GM19043 (cell line): ENCODE data around the gene ODF2L.
A peak's percentile ranks its signal among the peaks of the same experiment; 100 is the strongest.

Experiments used
- ATAC-seq: cut with Tn5 transposase; IDR thresholded peaks from one replicate; pipeline ENCODE4 v1.9.1; 2021; ENCODE audit warnings: low read depth; ENCODE audit not compliant: unreplicated experiment

The ODF2L gene

GRCh38 chr1:86395751-86396497, at the start of gene ODF2L:
TSS of gene ODF2L (minus strand) at chr1:86396323. CDS start at chr1:86387027, 9,296 bp downstream.
- peak; percentile 100 for ATAC-seq

- ATAC-seq = no peak
These were observed 49.8 kb upstream of the ODF2L start for GRCh38 chr1:86445919-86446318.

GRCh38 chr1:86441997-86442396, 45.9 kb upstream of the ODF2L start:
- no peak for ATAC-seq

- no peak for ATAC-seq
These were observed 45.5 kb upstream of the ODF2L start for GRCh38 chr1:86441581-86441980.

- ATAC-seq = no peak
These were observed 39.9 kb upstream of the ODF2L start for GRCh38 chr1:86436041-86436440.

GRCh38 chr1:86435327-86435726, 39.2 kb upstream of the ODF2L start:
- ATAC-seq = no peak

GRCh38 chr1:86434059-86434458, 37.9 kb upstream of the ODF2L start:
- ATAC-seq = no peak

GRCh38 chr1:86430376-86430775, 34.3 kb upstream of the ODF2L start:
- ATAC-seq = no peak

GRCh38 chr1:86429835-86430234, 33.7 kb upstream of the ODF2L start:
- no peak for ATAC-seq

- no peak for ATAC-seq
These were observed 33.1 kb upstream of the ODF2L start for GRCh38 chr1:86429122-86429725.

GRCh38 chr1:86423873-86424272, 27.8 kb upstream of the ODF2L start, which contains the start of gene CLCA2:
TSS of gene CLCA2 (plus strand) at chr1:86424171. CDS start at chr1:86424248, 77 bp downstream.
- ATAC-seq = no peak

GRCh38 chr1:86423473-86423872, 27.4 kb upstream of the ODF2L start:
- ATAC-seq = no peak

- no peak for ATAC-seq
These were observed 25.6 kb upstream of the ODF2L start for GRCh38 chr1:86421601-86422280.

GRCh38 chr1:86419277-86419903, 23.3 kb upstream of the ODF2L start:
- ATAC-seq = peak; percentile 80

- ATAC-seq = no peak
These were observed 20.2 kb upstream of the ODF2L start for GRCh38 chr1:86416343-86416742.

- no peak for ATAC-seq
These were observed 14.8 kb upstream of the ODF2L start for GRCh38 chr1:86410879-86411278.

GRCh38 chr1:86409416-86410021, 13.4 kb upstream of the ODF2L start:
- ATAC-seq = no peak

GRCh38 chr1:86396498-86396890, 371 bp upstream of the ODF2L start:
- ATAC-seq = peak; percentile 20

- no peak for ATAC-seq
These were observed 1.7 kb downstream of the ODF2L start for GRCh38 chr1:86394416-86394815.

GRCh38 chr1:86389307-86389706, 6.8 kb downstream of the ODF2L start:
- peak; percentile 85 for ATAC-seq

- ATAC-seq = no peak
These were observed 7.3 kb downstream of the ODF2L start for GRCh38 chr1:86388777-86389176.
